ENCODE data around the gene FMC1. TPM values are rescaled to one million over a fixed set of nuclear protein-coding genes. Genes with fewer than 3 reads are reported as not detected.
A peak's percentile ranks its signal among the peaks of the same experiment; 100 is the strongest.

The FMC1 gene
- polyA plus RNA-seq, 3 donors: 10.3 to 39.4 (median 39.0) TPM

- DNase-seq: no peak
- H3K4me3 Mint-ChIP-seq: no peak overlapping the region
- H3K27ac ChIP-seq (ENCODE audit: low read depth in 1 of 2, low read length in 2 of 2): no peak overlapping the region
- H3K36me3 ChIP-seq (replicated peaks in 1 of 2; ENCODE audit: control insufficient read depth in 1 of 2, insufficient read depth in 2 of 2, low read length in 2 of 2): no peaks in the 10 kb centered on the region
- no peaks in the 10 kb centered on the region for H3K36me3 Mint-ChIP-seq
- H2AFZ ChIP-seq (ENCODE audit: insufficient read depth, low read depth, low read length, poor library complexity, severe bottlenecking): no peak overlapping the region
- TF ChIP-seq CTCF (IDR thresholded peaks at IDR 0.05): no peak
- no peak overlapping the region for H3K4me2 ChIP-seq (replicated peaks; ENCODE audit: extremely low read depth, low read length, poor library complexity, severe bottlenecking)
- H3K4me1 ChIP-seq (ENCODE audit: control insufficient read depth in 1 of 2, insufficient read depth in 2 of 2, low read length in 2 of 2): no peaks in the 10 kb centered on the region
- 89% methylated on average over 1 of the region's 4 CpGs for WGBS (ENCODE audit: insufficient coverage)
- H3K4me1 Mint-ChIP-seq: peaks cover 2% of the 10 kb centered on the region
- H3K4me3 ChIP-seq (replicated peaks in 1 of 3; ENCODE audit: low read depth in 2 of 3, low read length in 3 of 3): no peak overlapping the region
- H3K9me3 Mint-ChIP-seq: peaks cover 2 to 5% (median 4%) of the 10 kb centered on the region in 7 donors
- no peak overlapping the region for H3K9ac ChIP-seq (ENCODE audit: insufficient read depth, low read length, poor library complexity, severe bottlenecking)
- no peak overlapping the region for H3K27ac Mint-ChIP-seq
- H3K27me3 ChIP-seq (ENCODE audit: control insufficient read depth in 2 of 2, insufficient read depth in 2 of 2, low read length in 2 of 2): no peaks in the 10 kb centered on the region
- peaks cover 0 to 4% (median 3%) of the 10 kb centered on the region in 3 donors for H3K27me3 Mint-ChIP-seq (ENCODE audit: low read depth in 3 of 3)
- H4K20me1 ChIP-seq (ENCODE audit: insufficient read depth, low read length): no peaks in the 10 kb centered on the region
- intact Hi-C loops (cut with micrococcal nuclease): loop anchor here in 1 of 2 donors (10.0 kb wide), 1 partner anchor 1590 kb away; the partner anchor contains the start of gene BRAF
- no peaks in the 10 kb centered on the region for H3K9me3 ChIP-seq (replicated peaks in 1 of 2; ENCODE audit: control insufficient read depth in 1 of 2, insufficient read depth in 1 of 2, low read length in 2 of 2)
- H3K79me2 ChIP-seq (ENCODE audit: insufficient read depth, low read length): no peaks in the 10 kb centered on the region
Observed at GRCh38 chr7:139334399-139335150, 6.6 kb upstream of the FMC1 start.

GRCh38 chr7:139339025-139339424 is 2.1 kb upstream of the FMC1 start:
- Histone ChIP-seq H3K9ac (ENCODE audit: insufficient read depth, low read length, poor library complexity, severe bottlenecking) (no peak overlapping the region), H3K4me1 (ENCODE audit: control insufficient read depth in 1 of 2, insufficient read depth in 2 of 2, low read length in 2 of 2) (peaks cover 8 to 10% of the 10 kb centered on the region in 2 donors), H3K9me3 (replicated peaks in 1 of 2; ENCODE audit: control insufficient read depth in 1 of 2, insufficient read depth in 1 of 2, low read length in 2 of 2) (peaks cover 0 to 3% of the 10 kb centered on the region in 2 donors), H3K4me3 (replicated peaks in 1 of 3; ENCODE audit: low read depth in 2 of 3, low read length in 3 of 3) (no peak overlapping the region), H2AFZ (ENCODE audit: insufficient read depth, low read depth, low read length, poor library complexity, severe bottlenecking) (no peak overlapping the region), H3K27me3 (ENCODE audit: control insufficient read depth in 2 of 2, insufficient read depth in 2 of 2, low read length in 2 of 2) (no peaks in the 10 kb centered on the region), H3K4me2 (replicated peaks; ENCODE audit: extremely low read depth, low read length, poor library complexity, severe bottlenecking) (no peak overlapping the region), H4K20me1 (ENCODE audit: insufficient read depth, low read length) (no peaks in the 10 kb centered on the region), H3K36me3 (replicated peaks in 1 of 2; ENCODE audit: control insufficient read depth in 1 of 2, insufficient read depth in 2 of 2, low read length in 2 of 2) (no peaks in the 10 kb centered on the region), H3K27ac (ENCODE audit: low read depth in 1 of 2, low read length in 2 of 2) (no peak overlapping the region), H3K79me2 (ENCODE audit: insufficient read depth, low read length) (peaks cover 22% of the 10 kb centered on the region)
- peak overlapping the region; percentile 61 to 99 (median 99) for H3K27ac Mint-ChIP-seq
- 100% methylated on average over 2 of the region's 2 CpGs for WGBS (ENCODE audit: insufficient coverage)
- peaks cover 7% of the 10 kb centered on the region for H3K4me1 Mint-ChIP-seq
- intact Hi-C loops (cut with micrococcal nuclease): loop anchor here in 1 of 2 donors (10.0 kb wide), 1 partner anchor 1586 kb away; the partner anchor contains the start of gene BRAF
- peak overlapping the region; percentile 92 to 93 for H3K4me3 Mint-ChIP-seq
- peaks cover 3 to 10% (median 7%) of the 10 kb centered on the region in 7 donors for H3K9me3 Mint-ChIP-seq
- H3K27me3 Mint-ChIP-seq (ENCODE audit: low read depth in 3 of 3): peaks cover 0 to 7% (median 0%) of the 10 kb centered on the region in 3 donors
- TF ChIP-seq CTCF (IDR thresholded peaks at IDR 0.05): no peak
- no peak for DNase-seq
- H3K36me3 Mint-ChIP-seq: no peaks in the 10 kb centered on the region

All from CD14-positive monocyte (primary cell).